ENCODE data around the gene XAGE3. TPM values are rescaled to one million over a fixed set of nuclear protein-coding genes. Genes with fewer than 3 reads are reported as not detected.

The XAGE3 gene
- total RNA-seq, 4 donors from 2014 or later: not detected

DNA sequence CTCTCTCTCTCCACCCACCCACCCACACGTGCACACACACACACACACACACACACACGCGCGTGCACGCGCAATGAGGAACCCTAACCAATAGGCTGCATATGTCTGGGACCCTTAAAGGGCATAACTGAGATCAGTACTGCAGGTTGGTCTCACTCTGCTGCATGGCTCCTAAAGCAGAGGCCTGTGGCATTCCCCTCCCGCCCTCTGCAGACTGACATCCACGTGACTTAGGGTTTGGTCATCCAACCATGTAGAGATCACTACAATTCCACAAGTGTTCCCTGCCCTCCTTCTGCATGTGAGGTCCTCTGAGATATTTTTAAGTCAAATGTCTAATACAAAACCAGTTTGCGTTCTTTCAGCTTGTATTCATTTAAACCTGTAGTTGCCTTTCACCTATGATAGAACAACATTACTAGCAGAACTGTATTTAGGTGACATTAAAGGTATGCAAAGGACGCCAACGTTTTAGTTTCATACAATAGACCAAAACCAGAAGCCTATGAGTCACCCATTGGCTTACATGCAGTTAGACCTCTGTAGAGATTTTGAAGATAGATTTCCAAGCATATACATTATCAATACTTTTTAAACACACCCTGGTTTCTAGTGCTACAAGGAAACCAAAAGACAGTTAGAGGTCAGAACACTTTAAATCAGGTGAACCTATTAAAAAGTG is 46.7 kb downstream of the XAGE3 start:
- TF ChIP-seq, protein P1, sequence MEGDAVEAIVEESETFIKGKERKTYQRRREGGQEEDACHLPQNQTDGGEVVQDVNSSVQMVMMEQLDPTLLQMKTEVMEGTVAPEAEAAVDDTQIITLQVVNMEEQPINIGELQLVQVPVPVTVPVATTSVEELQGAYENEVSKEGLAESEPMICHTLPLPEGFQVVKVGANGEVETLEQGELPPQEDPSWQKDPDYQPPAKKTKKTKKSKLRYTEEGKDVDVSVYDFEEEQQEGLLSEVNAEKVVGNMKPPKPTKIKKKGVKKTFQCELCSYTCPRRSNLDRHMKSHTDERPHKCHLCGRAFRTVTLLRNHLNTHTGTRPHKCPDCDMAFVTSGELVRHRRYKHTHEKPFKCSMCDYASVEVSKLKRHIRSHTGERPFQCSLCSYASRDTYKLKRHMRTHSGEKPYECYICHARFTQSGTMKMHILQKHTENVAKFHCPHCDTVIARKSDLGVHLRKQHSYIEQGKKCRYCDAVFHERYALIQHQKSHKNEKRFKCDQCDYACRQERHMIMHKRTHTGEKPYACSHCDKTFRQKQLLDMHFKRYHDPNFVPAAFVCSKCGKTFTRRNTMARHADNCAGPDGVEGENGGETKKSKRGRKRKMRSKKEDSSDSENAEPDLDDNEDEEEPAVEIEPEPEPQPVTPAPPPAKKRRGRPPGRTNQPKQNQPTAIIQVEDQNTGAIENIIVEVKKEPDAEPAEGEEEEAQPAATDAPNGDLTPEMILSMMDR (IDR thresholded peaks at IDR 0.05): no peak
- no peak for TF ChIP-seq POLR2A (IDR thresholded peaks at IDR 0.05)
- Histone ChIP-seq H3K9me3 (no peaks in the 10 kb centered on the region), H3K4me1 (no peaks in the 10 kb centered on the region), H3K4me3 (no peak overlapping the region), H3K27ac (no peak overlapping the region), H3K36me3 (no peaks in the 10 kb centered on the region), H3K27me3 (peaks cover 0 to 5% of the 10 kb centered on the region in 2 donors)
- intact Hi-C loops (cut with DNase I; ENCODE audit: low total_unique reads): no loop called here
- no peak for DNase-seq

DNA sequence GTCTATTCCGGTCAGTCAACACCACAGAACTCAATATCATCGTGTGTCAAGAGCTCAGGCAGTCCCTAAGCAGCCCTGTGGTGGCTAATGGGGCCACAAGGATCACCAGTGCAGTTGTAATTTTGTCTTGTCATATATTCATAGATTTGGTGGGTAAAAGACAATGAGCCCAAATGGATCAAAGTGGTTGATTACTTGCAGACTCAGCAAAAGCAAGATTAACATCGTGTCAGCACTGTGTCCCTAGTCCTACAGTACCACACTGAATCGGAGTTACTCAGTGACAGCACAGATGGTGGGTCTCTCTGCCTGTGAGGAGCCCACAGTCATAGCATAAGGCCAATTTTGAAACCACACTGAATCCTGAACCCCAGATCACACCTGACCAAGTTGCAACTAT is 48.1 kb downstream of the XAGE3 start:
- Histone ChIP-seq H3K27me3 (peaks cover 0 to 8% of the 10 kb centered on the region in 2 donors), H3K27ac (no peak overlapping the region), H3K36me3 (no peaks in the 10 kb centered on the region), H3K4me1 (no peaks in the 10 kb centered on the region), H3K4me3 (no peak overlapping the region), H3K9me3 (no peaks in the 10 kb centered on the region)
- TF ChIP-seq, protein P1 (IDR thresholded peaks at IDR 0.05): no peak
- TF ChIP-seq POLR2A (IDR thresholded peaks at IDR 0.05): no peak
- intact Hi-C loops (cut with DNase I; ENCODE audit: low total_unique reads): no loop called here
- DNase-seq: no peak

Other genes starting within 250 kb of the XAGE3 start
- not detected for gene SSX7, start 213.2 kb downstream of the XAGE3 start, total RNA-seq
- gene SSX2, start 160.9 kb downstream of the XAGE3 start, total RNA-seq: not detected
- gene SSX2B, start 116.8 kb downstream of the XAGE3 start, total RNA-seq: not detected
- not detected for gene SPANXN5, start 70.7 kb downstream of the XAGE3 start, total RNA-seq
- gene XAGE5, start 56.8 kb downstream of the XAGE3 start, total RNA-seq: not detected
- 10 to 100 TPM in 2 of 4 donors, 1 to 10 TPM in 2; 2.6 to 24.1 (median 8.5) TPM for gene FAM156B, start 29.2 kb upstream of the XAGE3 start, total RNA-seq
- gene FAM156A, start 90.4 kb upstream of the XAGE3 start, total RNA-seq: 10 to 100 TPM; 12.9 to 89.1 (median 25.8) TPM
- gene GPR173, start 180.7 kb upstream of the XAGE3 start, total RNA-seq: 1 to 10 TPM in 2 of 4 donors, under 1 TPM in 2; 0.51 to 9.2 (median 4.5) TPM
- 100 to 1,000 TPM in 1 of 4 donors, 10 to 100 TPM in 3; 19.5 to 152 (median 30.7) TPM for gene TSPYL2, start 214.3 kb upstream of the XAGE3 start, total RNA-seq
- gene KANTR, start 226.1 kb upstream of the XAGE3 start, total RNA-seq: 10 to 100 TPM; 22.6 to 71.7 (median 33.6) TPM

Data from uterus (tissue), 4 donors.